GM12801 (cell line): ENCODE results near the gene S100P.

Source experiments
- TF ChIP-seq, protein P1 (sequence below): IDR thresholded peaks from one replicate; pipeline ENCODE4 v1.5.1; 2011; ENCODE audit warnings: control low read depth; ENCODE audit not compliant: insufficient read length; ENCODE audit errors: extremely low read depth

Gene S100P

DNA sequence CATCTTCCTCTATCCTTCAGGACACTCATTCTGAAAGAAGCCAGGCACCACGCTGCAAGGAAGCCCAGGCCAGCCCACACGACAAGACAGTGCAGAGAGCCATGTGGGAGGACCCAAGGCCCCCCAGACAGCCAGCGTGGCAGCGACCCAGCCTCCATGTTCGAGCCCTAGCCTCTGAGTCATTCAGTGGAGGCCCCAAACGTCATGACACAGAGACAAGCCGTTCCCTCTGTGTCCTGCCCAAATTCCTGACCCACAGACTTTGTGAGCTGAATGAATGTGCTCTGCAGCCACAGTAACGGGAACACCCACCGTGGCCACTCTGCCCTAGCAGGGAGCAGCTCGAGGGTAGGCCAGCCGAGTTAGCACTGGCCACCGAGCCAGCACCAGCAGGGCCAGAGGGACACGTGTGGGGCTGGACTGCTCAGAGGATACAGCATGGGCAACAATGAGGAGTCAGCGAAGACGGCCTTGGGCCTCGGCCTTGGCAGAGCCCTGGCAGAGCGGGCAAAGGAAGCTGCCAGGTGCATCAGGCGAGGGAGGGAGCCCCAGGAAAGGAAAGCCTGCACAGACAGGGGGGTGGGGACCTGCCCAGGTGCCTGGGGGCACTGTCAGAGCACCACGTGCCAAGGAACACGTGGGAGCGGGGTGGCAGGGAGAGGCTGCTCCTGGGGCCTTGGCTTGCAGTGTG lies 30.9 kb downstream of the S100P start:
- TF ChIP-seq, protein P1, sequence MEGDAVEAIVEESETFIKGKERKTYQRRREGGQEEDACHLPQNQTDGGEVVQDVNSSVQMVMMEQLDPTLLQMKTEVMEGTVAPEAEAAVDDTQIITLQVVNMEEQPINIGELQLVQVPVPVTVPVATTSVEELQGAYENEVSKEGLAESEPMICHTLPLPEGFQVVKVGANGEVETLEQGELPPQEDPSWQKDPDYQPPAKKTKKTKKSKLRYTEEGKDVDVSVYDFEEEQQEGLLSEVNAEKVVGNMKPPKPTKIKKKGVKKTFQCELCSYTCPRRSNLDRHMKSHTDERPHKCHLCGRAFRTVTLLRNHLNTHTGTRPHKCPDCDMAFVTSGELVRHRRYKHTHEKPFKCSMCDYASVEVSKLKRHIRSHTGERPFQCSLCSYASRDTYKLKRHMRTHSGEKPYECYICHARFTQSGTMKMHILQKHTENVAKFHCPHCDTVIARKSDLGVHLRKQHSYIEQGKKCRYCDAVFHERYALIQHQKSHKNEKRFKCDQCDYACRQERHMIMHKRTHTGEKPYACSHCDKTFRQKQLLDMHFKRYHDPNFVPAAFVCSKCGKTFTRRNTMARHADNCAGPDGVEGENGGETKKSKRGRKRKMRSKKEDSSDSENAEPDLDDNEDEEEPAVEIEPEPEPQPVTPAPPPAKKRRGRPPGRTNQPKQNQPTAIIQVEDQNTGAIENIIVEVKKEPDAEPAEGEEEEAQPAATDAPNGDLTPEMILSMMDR, result no peak

DNA sequence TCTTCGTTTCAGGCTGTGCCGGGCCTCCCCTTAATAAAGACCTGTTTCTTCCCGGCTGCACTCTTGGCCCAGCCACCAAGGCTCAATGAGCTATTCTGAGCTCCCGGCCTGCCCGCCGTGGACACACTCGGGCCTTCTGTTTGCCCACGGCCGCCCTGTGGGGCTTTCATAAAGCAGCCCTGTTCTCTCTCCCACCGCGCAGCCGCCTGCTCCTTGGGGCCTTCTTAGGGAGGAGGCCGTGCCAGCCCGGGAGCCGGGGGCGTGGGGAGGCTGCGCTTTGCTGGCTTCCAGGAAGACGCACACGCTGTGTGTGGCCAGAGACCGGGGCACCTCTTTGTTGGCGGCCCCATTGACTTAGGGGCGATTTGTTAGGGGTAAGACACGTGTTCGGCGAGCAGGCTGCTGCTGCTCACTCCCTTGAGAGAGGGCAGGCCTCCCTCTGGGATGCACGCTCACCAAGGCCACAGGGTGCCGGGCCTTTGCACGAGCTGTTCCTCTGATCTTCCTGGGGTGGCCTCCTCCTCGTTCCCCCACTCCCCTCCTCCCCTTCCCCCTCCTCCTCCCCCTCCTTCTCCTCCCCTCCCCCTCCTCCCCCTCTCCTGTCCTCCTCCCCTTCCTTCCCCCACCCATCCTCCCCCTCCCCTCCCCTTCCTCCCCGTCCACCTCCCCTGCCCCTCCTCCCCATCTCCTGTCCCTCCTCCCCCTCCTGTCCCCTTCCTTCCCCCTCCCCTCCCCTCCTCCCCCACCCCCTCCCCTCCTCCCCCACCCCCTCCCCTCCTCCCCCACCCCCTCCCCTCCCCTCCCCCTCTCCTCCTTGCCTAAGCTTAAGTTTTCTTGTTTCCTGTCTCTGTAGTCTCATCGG lies 33.6 kb downstream of the S100P start:
- TF ChIP-seq, protein P1, result no peak

DNA sequence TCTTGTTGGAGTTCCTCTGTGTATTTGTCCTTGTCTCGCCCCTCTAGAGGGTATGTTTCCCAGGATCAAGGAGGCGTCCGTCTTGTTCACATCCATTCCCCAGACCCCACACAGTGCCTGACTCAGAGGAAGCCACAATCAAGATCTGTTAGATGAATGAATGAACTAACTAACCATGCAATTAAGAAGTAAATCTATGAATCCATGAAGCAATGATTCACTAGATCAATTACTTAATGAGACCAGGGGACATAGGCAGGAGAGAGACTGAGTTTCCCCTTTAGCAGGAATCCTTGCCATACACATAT lies 34.2 kb downstream of the S100P start:
- TF ChIP-seq, protein P1, result no peak

DNA sequence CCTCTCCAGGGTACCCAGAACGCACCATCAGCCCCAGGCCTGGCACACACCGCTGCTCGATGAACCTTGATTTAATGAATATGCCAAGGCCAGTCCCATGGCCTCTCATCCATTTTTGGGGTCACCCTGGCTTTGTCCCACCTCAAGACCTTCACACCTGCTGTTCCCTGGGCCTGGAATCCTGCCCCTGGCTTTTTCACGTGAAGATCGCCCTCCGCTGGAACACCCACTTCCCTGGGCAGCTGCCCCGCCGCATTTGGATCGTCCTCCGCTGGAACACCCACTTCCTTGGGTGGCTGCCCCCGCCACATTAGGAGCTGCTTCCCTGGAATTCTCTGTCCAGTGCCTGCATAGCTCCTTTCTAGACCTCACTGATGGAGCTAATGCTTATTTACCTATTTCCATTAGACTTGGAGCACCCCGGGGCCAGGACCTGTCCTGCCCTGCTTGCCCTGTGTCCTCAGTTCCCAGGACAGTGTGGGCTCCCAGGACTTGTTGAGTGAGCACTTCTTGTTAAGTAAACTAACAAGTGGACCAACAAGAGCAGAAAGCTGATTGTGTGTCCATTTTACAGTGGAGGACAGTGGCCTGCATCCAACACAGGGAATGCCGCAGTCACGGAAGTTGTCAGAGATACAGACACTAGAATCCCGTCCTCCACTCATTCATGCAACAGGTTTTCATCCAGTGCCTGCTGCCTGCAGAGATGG lies 34.8 kb downstream of the S100P start:
- TF ChIP-seq, protein P1, result no peak

DNA sequence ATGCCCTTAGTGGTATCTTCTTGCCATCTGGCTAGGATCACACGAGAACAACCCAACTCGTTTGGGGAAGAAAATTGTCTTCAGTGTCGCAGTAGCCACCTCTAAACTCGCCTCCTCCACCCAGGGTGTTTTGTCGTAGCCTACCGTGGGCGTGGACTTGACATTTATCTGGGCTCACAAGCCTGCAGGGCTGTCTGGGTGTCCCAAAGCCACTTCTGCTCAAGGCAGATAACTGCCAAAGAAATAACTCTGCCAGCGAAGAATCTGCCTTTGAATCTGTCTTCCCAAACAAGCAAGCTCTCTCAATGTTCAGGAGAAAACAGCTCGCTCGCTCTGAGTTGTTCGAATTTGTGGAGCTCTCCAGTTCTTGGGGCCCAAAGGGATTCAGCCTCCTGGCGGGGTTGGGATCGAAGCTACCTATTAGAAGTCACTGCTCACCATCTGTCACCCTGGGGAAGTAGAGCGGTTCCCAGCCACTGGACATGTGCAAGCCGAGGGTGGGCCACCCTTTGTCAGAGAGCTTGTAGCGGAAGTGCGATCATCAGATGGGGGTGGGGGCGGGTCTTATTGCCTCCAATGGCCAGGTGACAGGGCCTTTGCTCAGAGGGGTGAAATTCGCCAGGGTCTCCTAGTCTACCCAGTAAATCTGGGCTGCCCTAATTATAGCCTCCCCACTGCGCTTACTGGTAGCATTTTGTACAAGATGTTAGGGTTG lies 37.1 kb downstream of the S100P start:
- TF ChIP-seq, protein P1, result no peak

DNA sequence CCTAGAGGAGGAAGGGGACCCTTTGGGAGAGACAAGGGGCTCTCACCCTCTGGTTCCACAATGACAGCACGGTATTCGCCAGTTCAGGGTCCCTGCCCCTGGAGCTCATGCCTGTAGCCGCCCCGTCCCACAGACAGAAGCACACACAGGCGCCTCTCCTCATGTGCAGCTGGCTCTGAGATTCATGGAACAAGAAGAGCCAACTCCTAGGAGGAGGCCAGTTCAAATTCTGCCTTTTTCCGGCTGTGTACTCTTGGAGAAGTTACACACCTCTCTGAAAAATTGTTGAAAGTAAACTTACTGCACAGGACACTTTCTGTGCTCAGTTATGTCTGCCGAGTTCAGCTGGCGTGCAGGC lies 37.6 kb downstream of the S100P start:
- TF ChIP-seq, protein P1, result no peak

DNA sequence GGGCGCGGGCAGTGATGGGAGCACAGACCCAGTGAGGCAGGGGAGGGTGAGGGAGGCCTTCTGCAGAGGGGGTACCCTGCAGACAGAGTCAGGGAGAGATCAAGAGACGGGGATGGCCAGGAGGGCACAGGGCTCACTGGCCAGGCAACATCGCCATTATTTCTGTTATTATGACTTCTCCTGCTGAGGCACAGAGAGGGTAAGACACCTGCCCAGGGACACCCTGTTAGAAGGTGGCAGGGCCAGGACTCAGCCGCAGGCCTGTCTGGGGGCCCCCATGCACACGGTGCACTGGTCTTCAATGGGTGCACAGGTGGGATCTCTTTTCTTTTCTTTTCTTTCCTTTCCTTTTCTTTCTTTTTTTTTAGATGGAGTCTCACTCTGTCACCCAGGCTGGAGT lies 38.1 kb downstream of the S100P start:
- TF ChIP-seq, protein P1, result no peak
